GM12874 (cell line): ENCODE data around the gene OCSTAMP.

Source experiments
- TF ChIP-seq, protein P1 (sequence below): IDR thresholded peaks from 2 replicates; pipeline ENCODE4 v1.5.1; 2011; ENCODE audit warnings: low read depth, mild to moderate bottlenecking, control low read depth, low read length, moderate library complexity; ENCODE audit not compliant: insufficient read depth

OCSTAMP gene

GRCh38 chr20:46550461-46550860, at the start of gene OCSTAMP:
Gene OCSTAMP, minus strand, starts transcription at chr20:46550654. Its CDS starts 94 bp downstream, at chr20:46550560.
- TF ChIP-seq, protein P1, sequence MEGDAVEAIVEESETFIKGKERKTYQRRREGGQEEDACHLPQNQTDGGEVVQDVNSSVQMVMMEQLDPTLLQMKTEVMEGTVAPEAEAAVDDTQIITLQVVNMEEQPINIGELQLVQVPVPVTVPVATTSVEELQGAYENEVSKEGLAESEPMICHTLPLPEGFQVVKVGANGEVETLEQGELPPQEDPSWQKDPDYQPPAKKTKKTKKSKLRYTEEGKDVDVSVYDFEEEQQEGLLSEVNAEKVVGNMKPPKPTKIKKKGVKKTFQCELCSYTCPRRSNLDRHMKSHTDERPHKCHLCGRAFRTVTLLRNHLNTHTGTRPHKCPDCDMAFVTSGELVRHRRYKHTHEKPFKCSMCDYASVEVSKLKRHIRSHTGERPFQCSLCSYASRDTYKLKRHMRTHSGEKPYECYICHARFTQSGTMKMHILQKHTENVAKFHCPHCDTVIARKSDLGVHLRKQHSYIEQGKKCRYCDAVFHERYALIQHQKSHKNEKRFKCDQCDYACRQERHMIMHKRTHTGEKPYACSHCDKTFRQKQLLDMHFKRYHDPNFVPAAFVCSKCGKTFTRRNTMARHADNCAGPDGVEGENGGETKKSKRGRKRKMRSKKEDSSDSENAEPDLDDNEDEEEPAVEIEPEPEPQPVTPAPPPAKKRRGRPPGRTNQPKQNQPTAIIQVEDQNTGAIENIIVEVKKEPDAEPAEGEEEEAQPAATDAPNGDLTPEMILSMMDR: no peak

- TF ChIP-seq, protein P1: no peak
Measured at GRCh38 chr20:46599227-46599987, 49.0 kb upstream of the OCSTAMP start.

DNA sequence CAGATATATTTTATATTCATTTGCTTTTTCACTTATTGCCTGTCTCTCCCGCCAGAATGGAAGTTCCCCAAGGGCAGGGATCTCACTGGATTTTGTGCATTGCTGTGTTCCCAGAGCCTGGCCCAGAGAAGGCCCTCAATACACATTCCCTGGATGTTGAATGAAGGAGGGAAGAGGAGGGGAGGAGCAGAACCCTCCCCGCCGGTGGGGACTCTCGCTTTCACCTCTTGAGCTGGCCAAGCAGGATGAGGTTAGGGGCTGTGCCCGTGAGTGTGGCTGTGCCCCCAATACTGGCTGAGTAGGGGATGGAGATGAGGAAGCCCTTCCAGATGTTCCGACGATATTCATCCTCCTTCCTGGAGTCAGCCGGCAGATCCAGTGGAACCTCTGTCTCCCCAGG, 45.5 kb upstream of the OCSTAMP start:
- TF ChIP-seq, protein P1: no peak

GRCh38 chr20:46594725-46595124, 44.3 kb upstream of the OCSTAMP start:
- TF ChIP-seq, protein P1: no peak

GRCh38 chr20:46592580-46593362, 42.3 kb upstream of the OCSTAMP start:
- TF ChIP-seq, protein P1: peak; percentile 41

DNA sequence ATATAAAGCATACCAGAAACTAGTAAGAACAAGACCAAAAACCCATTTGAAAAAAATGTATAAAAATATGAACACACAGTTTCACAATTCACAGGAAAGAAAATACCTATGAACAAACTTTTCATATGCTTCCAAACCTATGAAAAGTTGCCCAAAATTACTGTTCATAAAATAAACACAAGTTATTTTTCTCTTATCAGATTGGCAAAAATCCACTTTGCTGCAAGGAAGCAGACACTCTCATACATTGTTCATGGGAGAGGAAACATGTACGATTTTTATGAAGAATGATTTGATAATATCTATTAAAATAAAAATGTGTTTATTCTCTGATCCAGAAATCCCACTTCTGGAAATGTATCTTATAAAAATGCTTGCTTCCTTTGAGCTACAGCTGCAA, 40.0 kb upstream of the OCSTAMP start:
- TF ChIP-seq, protein P1: no peak
